HUES48 (cell line): Measurements from ENCODE around the gene TNFSF15.

ENCODE experiments used
- H3K27ac ChIP-seq: one replicate; pipeline ENCODE4 v1.7.0; 2013; ENCODE audit warnings: low read depth, low read length, inconsistent platforms
- H3K27me3 ChIP-seq: 2 replicates; pipeline ENCODE4 v1.6.1; 2013; ENCODE audit warnings: mild to moderate bottlenecking, low read length; ENCODE audit not compliant: control insufficient read depth, insufficient read depth
- H3K36me3 ChIP-seq: 2 replicates; pipeline ENCODE4 v1.6.1; 2013; ENCODE audit warnings: low read length; ENCODE audit not compliant: control insufficient read depth, insufficient read depth
- H3K4me1 ChIP-seq: 2 replicates; pipeline ENCODE4 v1.6.1; 2013; ENCODE audit warnings: mild to moderate bottlenecking, low read length; ENCODE audit not compliant: control insufficient read depth, insufficient read depth
- H3K4me3 ChIP-seq: 2 replicates; pipeline ENCODE4 v1.5.1; 2013; ENCODE audit warnings: mild to moderate bottlenecking, low read depth, low read length
- H3K9ac ChIP-seq: 2 replicates; pipeline ENCODE4 v1.6.1; 2013; ENCODE audit warnings: mild to moderate bottlenecking, low read depth, low read length, moderate library complexity
- H3K9me3 ChIP-seq: 2 replicates; pipeline ENCODE4 v1.6.1; 2013; ENCODE audit warnings: low read length; ENCODE audit not compliant: control insufficient read depth, insufficient read depth

Gene TNFSF15

DNA sequence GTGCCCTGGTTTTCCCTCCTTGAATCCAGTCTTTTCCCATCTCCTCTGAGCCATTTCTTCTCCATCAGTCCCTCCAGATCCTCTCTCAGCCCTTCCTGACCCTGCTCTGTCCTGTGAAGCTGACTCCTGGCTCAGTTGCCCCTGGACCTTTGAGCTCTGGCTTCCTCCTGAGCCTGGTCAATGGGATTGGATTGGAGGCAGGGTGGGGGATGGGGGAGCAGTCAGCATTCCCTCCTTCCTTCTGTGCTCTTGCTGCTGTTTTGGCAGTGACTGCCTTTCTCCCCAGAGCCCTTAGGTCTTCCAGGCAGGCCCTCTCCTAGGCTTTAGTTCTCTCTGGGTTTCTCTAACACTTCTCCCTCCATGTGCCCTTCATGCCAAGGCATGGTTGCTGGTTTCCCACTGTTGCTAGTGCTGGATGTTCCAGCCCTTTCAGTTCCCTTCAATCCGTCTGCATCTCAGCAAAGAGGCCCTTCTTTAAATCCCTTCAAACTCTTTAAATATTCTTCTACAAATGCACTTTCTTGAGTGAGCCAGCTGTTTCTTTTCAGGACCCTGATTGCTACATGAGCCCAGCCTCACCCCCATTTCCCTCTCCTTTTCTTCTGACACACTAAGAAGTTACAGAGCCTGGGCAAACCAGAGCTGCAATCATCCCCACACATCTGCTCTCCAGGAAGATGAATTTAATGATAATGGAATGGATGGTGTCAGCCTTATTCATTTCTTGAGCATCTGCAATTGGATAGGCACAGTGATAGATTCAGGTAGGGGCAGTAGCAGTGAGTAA lies 2.2 kb downstream of the TNFSF15 start:
- H3K27ac ChIP-seq, result no peak overlapping the region

GRCh38 chr9:114799925-114800324 lies 5.9 kb downstream of the TNFSF15 start:
- Histone ChIP-seq H3K27me3 (no peaks in the 10 kb centered on the region), H3K27ac (no peak overlapping the region), H3K9ac (no peak overlapping the region), H3K9me3 (no peaks in the 10 kb centered on the region), H3K4me1 (peaks cover 17% of the 10 kb centered on the region), H3K4me3 (no peak overlapping the region), H3K36me3 (no peaks in the 10 kb centered on the region)

More for the DNA sequence above, 2.2 kb downstream of the TNFSF15 start:
- Histone ChIP-seq H3K9me3 (no peaks in the 10 kb centered on the region), H3K36me3 (no peaks in the 10 kb centered on the region), H3K27me3 (no peaks in the 10 kb centered on the region), H3K4me3 (no peak overlapping the region), H3K9ac (0 out of 2 replicates have a peak overlapping the region, but pooled peaks have one; percentile 37), H3K4me1 (peaks cover 31% of the 10 kb centered on the region)

DNA sequence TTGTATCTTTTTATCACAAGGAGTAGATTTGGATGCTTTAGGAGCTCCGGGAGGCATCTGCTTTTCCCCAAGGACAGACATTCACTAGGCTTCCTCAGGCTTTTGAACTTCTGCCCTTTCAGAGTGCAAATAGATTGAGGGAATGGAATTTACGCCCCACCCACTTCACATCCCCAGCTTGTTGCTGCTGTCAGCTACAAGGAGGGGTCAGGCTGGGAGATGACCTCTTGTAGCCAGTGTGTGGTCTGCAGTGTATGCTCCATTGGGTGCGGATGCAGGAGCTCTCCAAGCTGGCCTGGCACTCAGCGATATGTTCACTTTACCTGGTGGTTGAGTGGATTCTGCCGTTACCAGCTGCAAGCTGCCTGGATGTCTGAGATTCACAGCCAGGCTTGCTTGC lies 6.4 kb downstream of the TNFSF15 start:
- Histone ChIP-seq H3K36me3 (no peaks in the 10 kb centered on the region), H3K4me3 (no peak overlapping the region), H3K27me3 (no peaks in the 10 kb centered on the region), H3K4me1 (peaks cover 17% of the 10 kb centered on the region), H3K9ac (no peak overlapping the region), H3K9me3 (no peaks in the 10 kb centered on the region), H3K27ac (no peak overlapping the region)

DNA sequence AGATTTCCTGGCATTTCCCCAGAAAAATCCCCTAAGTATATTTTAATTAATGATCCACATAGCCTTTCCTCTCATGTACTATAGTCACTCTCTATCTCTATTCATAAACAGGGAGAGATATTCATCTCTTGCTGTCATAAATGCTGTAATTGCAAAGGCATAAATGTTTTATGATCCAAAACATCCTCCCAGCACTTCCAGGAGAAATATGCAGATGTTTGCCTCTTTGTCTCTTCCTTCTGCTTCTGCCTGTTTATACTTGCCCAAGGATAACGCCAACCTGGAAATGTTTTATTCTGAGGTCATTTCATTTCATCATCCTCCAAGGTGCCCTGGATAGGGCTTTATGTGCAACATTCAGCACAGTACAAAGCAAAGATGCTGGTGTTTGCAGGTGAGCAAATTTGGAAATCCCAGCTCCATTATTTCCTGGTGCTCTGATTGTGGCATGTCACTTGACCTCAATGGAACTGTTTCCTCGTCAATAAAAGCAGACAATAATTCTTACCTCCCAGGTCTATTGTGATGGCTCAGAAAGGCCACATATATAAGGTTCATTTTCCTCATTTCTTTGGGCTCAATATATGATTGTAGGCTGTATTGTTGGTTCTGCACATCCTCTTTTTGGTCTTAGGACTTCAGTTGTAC lies 6.9 kb downstream of the TNFSF15 start:
- H3K4me3 ChIP-seq, result no peak overlapping the region
- no peaks in the 10 kb centered on the region for H3K9me3 ChIP-seq
- no peak overlapping the region for H3K9ac ChIP-seq
- no peaks in the 10 kb centered on the region for H3K36me3 ChIP-seq
- H3K27ac ChIP-seq, result no peak overlapping the region
- H3K27me3 ChIP-seq, result no peaks in the 10 kb centered on the region
- peaks cover 13% of the 10 kb centered on the region for H3K4me1 ChIP-seq

DNA sequence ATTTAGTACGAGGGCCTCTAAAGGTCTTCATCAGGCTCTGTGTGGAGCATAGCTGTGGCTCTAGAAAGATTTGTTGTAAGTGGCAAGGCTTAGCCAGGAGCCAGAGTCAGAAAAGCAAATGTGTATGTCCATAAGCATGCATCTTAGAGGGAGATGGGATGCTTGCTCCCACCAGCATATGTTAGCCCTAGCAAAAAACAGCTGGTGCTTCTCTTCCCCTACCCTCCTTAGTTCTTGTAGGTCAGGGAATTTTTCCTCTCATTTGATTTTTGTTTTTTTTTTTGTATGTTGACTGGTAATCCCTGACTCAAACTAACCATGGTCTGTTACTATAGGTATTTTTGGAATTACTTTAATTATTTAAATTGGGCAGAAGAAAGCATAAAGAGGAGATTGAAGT lies 7.7 kb downstream of the TNFSF15 start:
- H3K27me3 ChIP-seq, result no peaks in the 10 kb centered on the region
- no peaks in the 10 kb centered on the region for H3K36me3 ChIP-seq
- no peak overlapping the region for H3K9ac ChIP-seq
- H3K9me3 ChIP-seq, result no peaks in the 10 kb centered on the region
- H3K4me3 ChIP-seq, result no peak overlapping the region
- H3K4me1 ChIP-seq, result peaks cover 5% of the 10 kb centered on the region; the same call in 1 of the 2 replicates
- no peak overlapping the region for H3K27ac ChIP-seq

GRCh38 chr9:114792396-114792795 lies 13.4 kb downstream of the TNFSF15 start:
- Histone ChIP-seq H3K27ac (no peak overlapping the region), H3K4me3 (no peak overlapping the region), H3K9ac (no peak overlapping the region), H3K27me3 (no peaks in the 10 kb centered on the region), H3K36me3 (no peaks in the 10 kb centered on the region), H3K9me3 (no peaks in the 10 kb centered on the region), H3K4me1 (no peaks in the 10 kb centered on the region)

- Histone ChIP-seq H3K27me3 (no peaks in the 10 kb centered on the region), H3K27ac (no peak overlapping the region), H3K9me3 (no peaks in the 10 kb centered on the region), H3K4me1 (no peaks in the 10 kb centered on the region), H3K4me3 (no peak overlapping the region), H3K36me3 (no peaks in the 10 kb centered on the region), H3K9ac (no peak overlapping the region)
These were observed 14.1 kb downstream of the TNFSF15 start for GRCh38 chr9:114791736-114792135.

DNA sequence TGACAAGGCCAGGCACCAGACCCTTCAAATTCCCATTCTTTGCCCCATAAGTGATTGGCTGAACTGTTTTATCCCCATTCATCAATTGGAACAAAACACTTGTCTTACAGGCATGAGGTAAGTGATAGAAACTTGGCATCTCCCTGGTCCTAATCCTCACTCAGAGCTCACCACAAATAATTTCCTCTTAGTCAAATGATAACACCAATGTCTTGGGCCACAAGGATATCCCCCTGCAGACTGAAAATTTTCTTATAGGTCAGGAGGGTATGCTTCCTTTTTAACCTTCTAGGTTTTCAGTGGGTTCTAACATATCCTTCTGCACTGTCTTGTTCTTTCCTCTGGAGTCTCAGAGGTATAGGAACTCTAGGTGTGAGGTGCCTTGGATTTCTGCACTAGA lies 14.5 kb downstream of the TNFSF15 start:
- Histone ChIP-seq H3K9me3 (no peaks in the 10 kb centered on the region), H3K36me3 (no peaks in the 10 kb centered on the region), H3K4me1 (no peaks in the 10 kb centered on the region), H3K9ac (no peak overlapping the region), H3K27ac (no peak overlapping the region), H3K4me3 (no peak overlapping the region), H3K27me3 (no peaks in the 10 kb centered on the region)

GRCh38 chr9:114790521-114790920 lies 15.3 kb downstream of the TNFSF15 start:
- Histone ChIP-seq H3K9me3 (no peaks in the 10 kb centered on the region), H3K27ac (no peak overlapping the region), H3K36me3 (no peaks in the 10 kb centered on the region), H3K27me3 (no peaks in the 10 kb centered on the region), H3K4me1 (no peaks in the 10 kb centered on the region), H3K4me3 (no peak overlapping the region), H3K9ac (no peak overlapping the region)

- Histone ChIP-seq H3K27me3 (no peaks in the 10 kb centered on the region), H3K4me1 (no peaks in the 10 kb centered on the region), H3K27ac (no peak overlapping the region), H3K9ac (no peak overlapping the region), H3K4me3 (no peak overlapping the region), H3K9me3 (no peaks in the 10 kb centered on the region), H3K36me3 (no peaks in the 10 kb centered on the region)
These were observed 16.8 kb downstream of the TNFSF15 start for GRCh38 chr9:114789006-114789405.

- Histone ChIP-seq H3K9me3 (no peaks in the 10 kb centered on the region), H3K27me3 (no peaks in the 10 kb centered on the region), H3K27ac (no peak overlapping the region), H3K4me1 (no peaks in the 10 kb centered on the region), H3K4me3 (no peak overlapping the region), H3K9ac (no peak overlapping the region), H3K36me3 (no peaks in the 10 kb centered on the region)
These were observed 17.9 kb downstream of the TNFSF15 start for GRCh38 chr9:114787781-114788498.
